Osteoblast (primary cell): ENCODE results near the gene SH3RF3. TPM values are rescaled to one million over a fixed set of nuclear protein-coding genes. Genes with fewer than 3 reads are reported as not detected.
A peak's percentile ranks its signal among the peaks of the same experiment; 100 is the strongest.

Source experiments
- DNase-seq: peaks from one replicate; pipeline ENCODE4 v3.0.0; 2011; ENCODE audit warnings: low spot score, mixed read lengths; ENCODE audit not compliant: insufficient read length; ENCODE audit errors: missing footprints
- H2AFZ ChIP-seq: 2 replicates; pipeline ENCODE4 v1.6.0; 2011; ENCODE audit warnings: mild to moderate bottlenecking, low read length
- H3K27ac ChIP-seq: 2 replicates; pipeline ENCODE4 v1.5.1; 2011; ENCODE audit warnings: mild to moderate bottlenecking, low read depth, low read length, moderate library complexity
- H3K27me3 ChIP-seq: 2 replicates; pipeline ENCODE4 v1.6.0; 2012; ENCODE audit warnings: mild to moderate bottlenecking, control low read depth, inconsistent platforms, low read length, moderate library complexity; ENCODE audit not compliant: insufficient read depth
- H3K36me3 ChIP-seq: 2 replicates; pipeline ENCODE4 v1.5.1; 2011; ENCODE audit warnings: mild to moderate bottlenecking, low read length, control low read depth, moderate library complexity; ENCODE audit not compliant: insufficient read depth
- H3K4me1 ChIP-seq: 2 replicates; pipeline ENCODE4 v1.5.1; 2011; ENCODE audit warnings: mild to moderate bottlenecking, low read length, control low read depth, moderate library complexity; ENCODE audit not compliant: insufficient read depth
- H3K4me2 ChIP-seq: 2 replicates; pipeline ENCODE4 v1.6.0; 2011; ENCODE audit warnings: mild to moderate bottlenecking, low read length; ENCODE audit not compliant: insufficient read depth
- H3K4me3 ChIP-seq: fragments of 200-600 bp; sonication (generic); 3 replicates; pipeline ENCODE4 v1.5.1; 2012; ENCODE audit warnings: mild to moderate bottlenecking, low read length, inconsistent platforms; ENCODE audit not compliant: insufficient read depth
- H3K79me2 ChIP-seq: 2 replicates; pipeline ENCODE4 v1.6.0; 2012; ENCODE audit warnings: mild to moderate bottlenecking, low read length, control low read depth, inconsistent platforms; ENCODE audit not compliant: insufficient read depth
- H3K9me3 ChIP-seq: 2 replicates; pipeline ENCODE4 v1.5.1; 2011; ENCODE audit warnings: low read depth, low read length, control low read depth
- H4K20me1 ChIP-seq: 2 replicates; pipeline ENCODE4 v1.6.0; 2012; ENCODE audit warnings: mild to moderate bottlenecking, low read length, control low read depth; ENCODE audit not compliant: insufficient read depth
- total RNA-seq: library from RNA; depleted of rRNA; stranded (reverse); fragments of >200 nt; gene quantifications from 2 replicates; pipeline ENCODE4 v1.2.3, GENCODE V29; 2012
- TF ChIP-seq, protein P1 (sequence below): IDR thresholded peaks from 2 replicates; pipeline ENCODE4 v1.5.1; 2011; ENCODE audit warnings: mild to moderate bottlenecking, low read depth, low read length, moderate library complexity; ENCODE audit errors: extremely low read depth

The SH3RF3 gene
- total RNA-seq, 1 donor, result 14.8 TPM

DNA sequence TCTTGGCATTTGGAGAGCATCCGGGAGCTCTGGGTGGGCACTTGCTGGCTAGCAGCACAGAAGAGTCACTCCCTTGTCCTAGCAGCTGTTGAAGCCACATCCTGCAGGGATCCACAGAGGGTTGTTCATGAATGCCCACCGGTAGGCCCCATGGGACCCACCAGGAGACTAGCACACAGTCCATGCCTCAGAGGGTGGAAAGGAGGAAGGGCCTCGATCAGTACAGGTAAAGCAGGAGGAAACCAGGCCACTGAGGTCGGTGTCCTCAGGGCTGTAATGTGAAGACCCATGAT, 279.0 kb downstream of the SH3RF3 start:
- Histone ChIP-seq H2AFZ (no peak overlapping the region), H3K9me3 (no peaks in the 10 kb centered on the region), H3K27me3 (no peaks in the 10 kb centered on the region), H4K20me1 (peaks cover 21% of the 10 kb centered on the region), H3K4me3 (no peak overlapping the region), H3K4me1 (peaks cover 3% of the 10 kb centered on the region), H3K27ac (no peak overlapping the region), H3K36me3 (no peaks in the 10 kb centered on the region), H3K4me2 (no peak overlapping the region), H3K79me2 (no peaks in the 10 kb centered on the region)
- TF ChIP-seq, protein P1, sequence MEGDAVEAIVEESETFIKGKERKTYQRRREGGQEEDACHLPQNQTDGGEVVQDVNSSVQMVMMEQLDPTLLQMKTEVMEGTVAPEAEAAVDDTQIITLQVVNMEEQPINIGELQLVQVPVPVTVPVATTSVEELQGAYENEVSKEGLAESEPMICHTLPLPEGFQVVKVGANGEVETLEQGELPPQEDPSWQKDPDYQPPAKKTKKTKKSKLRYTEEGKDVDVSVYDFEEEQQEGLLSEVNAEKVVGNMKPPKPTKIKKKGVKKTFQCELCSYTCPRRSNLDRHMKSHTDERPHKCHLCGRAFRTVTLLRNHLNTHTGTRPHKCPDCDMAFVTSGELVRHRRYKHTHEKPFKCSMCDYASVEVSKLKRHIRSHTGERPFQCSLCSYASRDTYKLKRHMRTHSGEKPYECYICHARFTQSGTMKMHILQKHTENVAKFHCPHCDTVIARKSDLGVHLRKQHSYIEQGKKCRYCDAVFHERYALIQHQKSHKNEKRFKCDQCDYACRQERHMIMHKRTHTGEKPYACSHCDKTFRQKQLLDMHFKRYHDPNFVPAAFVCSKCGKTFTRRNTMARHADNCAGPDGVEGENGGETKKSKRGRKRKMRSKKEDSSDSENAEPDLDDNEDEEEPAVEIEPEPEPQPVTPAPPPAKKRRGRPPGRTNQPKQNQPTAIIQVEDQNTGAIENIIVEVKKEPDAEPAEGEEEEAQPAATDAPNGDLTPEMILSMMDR, result no peak
- peak; percentile 53 for DNase-seq

DNA sequence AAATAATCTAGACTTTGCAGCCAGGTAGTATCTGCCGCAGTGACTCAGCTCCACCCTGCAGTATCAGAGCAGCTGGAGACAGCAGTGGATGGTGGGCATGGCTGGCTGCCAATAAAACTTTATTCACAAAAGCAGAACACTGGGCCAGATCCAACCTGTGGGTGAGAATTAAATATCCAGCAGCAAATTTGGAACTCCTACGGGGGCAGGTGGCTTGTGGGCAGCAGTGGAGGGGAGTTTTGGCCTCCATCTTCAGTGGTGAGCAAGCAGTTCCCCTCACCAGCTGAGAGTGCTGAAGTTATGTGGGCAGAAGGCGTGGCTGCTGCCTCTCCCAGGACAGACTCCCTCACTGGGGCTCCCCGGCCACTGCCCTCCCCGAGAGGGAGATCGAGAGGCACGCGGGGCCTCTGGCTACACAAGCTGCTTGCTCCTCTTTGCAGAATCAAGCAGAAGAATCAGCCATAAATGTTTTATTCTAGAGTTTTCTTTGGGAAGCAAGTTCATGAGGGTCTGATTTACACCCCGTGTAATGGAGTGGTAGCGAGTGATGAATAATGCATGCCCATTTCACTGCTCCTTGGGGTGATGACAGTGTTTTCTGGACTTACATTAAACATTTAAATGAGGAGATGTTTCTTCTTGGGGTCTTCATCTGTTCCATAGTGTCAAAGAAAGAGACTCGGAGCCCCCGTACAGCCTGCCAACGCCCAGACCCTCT, 280.5 kb downstream of the SH3RF3 start:
- DNase-seq, result peak; percentile 81
- H3K4me2 ChIP-seq, result no peak overlapping the region
- no peak overlapping the region for H2AFZ ChIP-seq
- H3K9me3 ChIP-seq, result no peaks in the 10 kb centered on the region
- H3K79me2 ChIP-seq, result no peaks in the 10 kb centered on the region
- H3K4me1 ChIP-seq, result no peaks in the 10 kb centered on the region
- H3K27ac ChIP-seq, result no peak overlapping the region
- TF ChIP-seq, protein P1, result no peak
- H3K4me3 ChIP-seq, result no peak overlapping the region
- no peaks in the 10 kb centered on the region for H3K36me3 ChIP-seq
- H4K20me1 ChIP-seq, result peaks cover 7% of the 10 kb centered on the region
- no peaks in the 10 kb centered on the region for H3K27me3 ChIP-seq

DNA sequence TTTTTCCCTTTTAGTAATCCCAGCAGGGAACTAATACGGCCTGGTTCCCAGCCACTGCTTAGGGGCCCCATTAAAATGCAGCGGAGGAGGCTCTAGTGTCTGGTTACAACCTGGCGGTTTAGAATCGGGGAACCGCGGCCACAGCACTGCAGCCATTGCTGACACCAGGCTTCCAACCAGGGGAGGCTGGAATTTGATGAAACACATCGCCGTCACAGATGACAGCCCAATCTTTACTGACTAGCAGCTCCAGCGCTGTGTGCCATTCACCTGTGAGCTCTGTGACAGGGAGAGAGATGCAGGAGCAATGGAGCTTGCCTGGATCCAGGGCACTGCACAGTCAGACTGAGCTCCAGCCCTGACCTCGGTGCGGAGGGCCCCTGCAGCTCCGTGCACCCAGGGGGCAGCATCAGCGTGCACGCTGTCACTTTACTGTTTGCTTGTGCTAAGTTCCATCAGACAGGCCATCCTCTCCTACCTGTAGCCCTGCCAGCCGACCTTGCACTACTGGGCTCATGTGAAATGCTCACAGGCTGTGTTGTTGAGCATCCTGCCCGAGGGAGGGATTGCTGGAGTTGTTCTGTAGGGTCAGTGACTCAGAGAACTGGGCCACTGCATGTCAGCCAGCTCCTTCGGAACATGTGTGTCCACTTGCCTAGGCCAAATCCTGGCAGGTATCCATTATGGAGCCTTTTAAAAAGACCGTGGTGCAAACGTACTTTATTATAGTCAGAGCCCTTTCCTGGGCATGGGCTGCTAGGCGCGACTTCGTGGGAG, 281.2 kb downstream of the SH3RF3 start:
- peak; percentile 89 for DNase-seq
- H3K4me2 ChIP-seq, result no peak overlapping the region

More for the DNA sequence above, 281.2 kb downstream of the SH3RF3 start:
- peaks cover 5% of the 10 kb centered on the region for H4K20me1 ChIP-seq
- no peaks in the 10 kb centered on the region for H3K36me3 ChIP-seq
- H3K27ac ChIP-seq, result no peak overlapping the region
- H3K9me3 ChIP-seq, result no peaks in the 10 kb centered on the region
- no peak overlapping the region for H3K4me3 ChIP-seq
- H3K4me1 ChIP-seq, result no peaks in the 10 kb centered on the region
- TF ChIP-seq, protein P1, result no peak
- no peaks in the 10 kb centered on the region for H3K27me3 ChIP-seq
- no peak overlapping the region for H2AFZ ChIP-seq
- H3K79me2 ChIP-seq, result no peaks in the 10 kb centered on the region
